Upper lobe of right lung (tissue), 1 donor: ENCODE results near the gene FUOM. TPM values are rescaled to one million over a fixed set of nuclear protein-coding genes. Genes with fewer than 3 reads are reported as not detected.
A peak's percentile ranks its signal among the peaks of the same experiment; 100 is the strongest.

Experiments used
- ATAC-seq: fragments of 200-7000 bp; cut with Tn5 transposase; one replicate; pipeline ENCODE4 v1.9.1; 2020; ENCODE audit warnings: mild to moderate bottlenecking, moderate library complexity
- DNase-seq: peaks from one replicate; pipeline ENCODE4 v3.0.0-alpha.2; 2020
- H3K27ac ChIP-seq: fragments of 200-600 bp; one replicate; pipeline ENCODE4 v1.8.0; 2022
- H3K27me3 ChIP-seq: fragments of 200-600 bp; one replicate; pipeline ENCODE4 v1.8.0; 2022; ENCODE audit warnings: mild to moderate bottlenecking
- H3K36me3 ChIP-seq: fragments of 200-600 bp; one replicate; pipeline ENCODE4 v1.8.0; 2022
- H3K4me1 ChIP-seq: fragments of 200-600 bp; one replicate; pipeline ENCODE4 v1.8.0; 2022
- H3K4me3 ChIP-seq: fragments of 200-600 bp; one replicate; pipeline ENCODE4 v1.8.0; 2022; ENCODE audit warnings: mild to moderate bottlenecking
- H3K9me3 ChIP-seq: fragments of 200-600 bp; one replicate; pipeline ENCODE4 v1.8.0; 2022
- intact Hi-C: fragments of 100-400 bp; cut with DNase I; formaldehyde crosslinking; loops from one replicate; pipeline ENCODE4 v1.11.0; 2022
- microRNA-seq: library from miRNA; unstranded; fragments of <30 nt; microRNA quantifications from one replicate; pipeline ENCODE4 v1.2.0, GENCODE V29; 2020; ENCODE audit warnings: borderline microRNAs expressed
- total RNA-seq: library from RNA; stranded (reverse); fragmentation: NEBNext Ultra II Directional; extraction: Animal tissue kit (Norgen Biotek cat#: 25700); gene quantifications from one replicate; pipeline ENCODE4 v1.2.1, GENCODE V29; 2021
- TF ChIP-seq, protein P1 (sequence below): fragments of 200-600 bp; IDR thresholded peaks from one replicate; pipeline ENCODE4 v1.8.0; 2022; ENCODE audit warnings: antibody characterized with exemption
- donor health status: DM: no; HTN: yes; CAD: no; lungs with severe emphysema.

The FUOM gene
- total RNA-seq, 1 donor from 2014 or later: 21.2 TPM

DNA sequence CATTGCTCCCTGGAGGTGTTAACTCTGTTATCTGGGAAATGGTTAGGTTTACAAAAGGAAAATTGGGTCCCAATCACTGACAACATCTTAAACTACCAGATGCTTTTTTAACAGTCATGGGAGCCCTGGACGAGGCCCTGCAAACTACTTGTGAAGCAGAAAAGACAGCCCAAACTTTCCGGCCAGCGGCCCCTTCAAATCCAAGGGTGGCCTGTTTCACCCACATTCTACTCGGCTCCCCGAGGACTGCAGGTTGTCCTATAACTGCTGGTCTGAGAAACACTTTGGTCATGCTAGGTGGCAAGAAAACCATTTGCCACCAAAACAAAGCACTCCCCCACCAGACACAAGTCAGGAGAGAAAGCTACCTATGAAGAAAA, 51.7 kb downstream of the FUOM start:
- no peaks in the 10 kb centered on the region for H3K9me3 ChIP-seq
- intact Hi-C loops: no loop called here
- TF ChIP-seq, protein P1, sequence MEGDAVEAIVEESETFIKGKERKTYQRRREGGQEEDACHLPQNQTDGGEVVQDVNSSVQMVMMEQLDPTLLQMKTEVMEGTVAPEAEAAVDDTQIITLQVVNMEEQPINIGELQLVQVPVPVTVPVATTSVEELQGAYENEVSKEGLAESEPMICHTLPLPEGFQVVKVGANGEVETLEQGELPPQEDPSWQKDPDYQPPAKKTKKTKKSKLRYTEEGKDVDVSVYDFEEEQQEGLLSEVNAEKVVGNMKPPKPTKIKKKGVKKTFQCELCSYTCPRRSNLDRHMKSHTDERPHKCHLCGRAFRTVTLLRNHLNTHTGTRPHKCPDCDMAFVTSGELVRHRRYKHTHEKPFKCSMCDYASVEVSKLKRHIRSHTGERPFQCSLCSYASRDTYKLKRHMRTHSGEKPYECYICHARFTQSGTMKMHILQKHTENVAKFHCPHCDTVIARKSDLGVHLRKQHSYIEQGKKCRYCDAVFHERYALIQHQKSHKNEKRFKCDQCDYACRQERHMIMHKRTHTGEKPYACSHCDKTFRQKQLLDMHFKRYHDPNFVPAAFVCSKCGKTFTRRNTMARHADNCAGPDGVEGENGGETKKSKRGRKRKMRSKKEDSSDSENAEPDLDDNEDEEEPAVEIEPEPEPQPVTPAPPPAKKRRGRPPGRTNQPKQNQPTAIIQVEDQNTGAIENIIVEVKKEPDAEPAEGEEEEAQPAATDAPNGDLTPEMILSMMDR: no peak
- no peaks in the 10 kb centered on the region for H3K27me3 ChIP-seq
- peaks cover 25% of the 10 kb centered on the region for H3K36me3 ChIP-seq
- H3K27ac ChIP-seq: peak overlapping the region; percentile 74
- peaks cover 28% of the 10 kb centered on the region for H3K4me1 ChIP-seq
- no peak for ATAC-seq
- DNase-seq: no peak
- no peak overlapping the region for H3K4me3 ChIP-seq

Small RNA genes lying within 50 kb of the gene (microRNA-seq; reads per million reads assigned to microRNA genes)
- gene MIR3944: 0.50 reads per million

Other genes with a start within 250 kb of the FUOM start
- 14.3 TPM for gene KNDC1, start 197.8 kb downstream of the FUOM start, total RNA-seq
- not detected for gene UTF1, start 127.8 kb downstream of the FUOM start, total RNA-seq
- gene VENTX, start 120.2 kb downstream of the FUOM start, total RNA-seq: 3.4 TPM
- 20.3 TPM for gene ADAM8, start 81.2 kb downstream of the FUOM start, total RNA-seq
- gene TUBGCP2, start 49.1 kb downstream of the FUOM start, total RNA-seq: 44.6 TPM
- 42.8 TPM for gene ZNF511, start 49.1 kb downstream of the FUOM start, total RNA-seq
- not detected for gene CALY, start 21.1 kb downstream of the FUOM start, total RNA-seq
- gene PRAP1, start 10.6 kb downstream of the FUOM start, total RNA-seq: not detected
- gene ECHS1, start 15.3 kb upstream of the FUOM start, total RNA-seq: 55.8 TPM
- 6.0 TPM for gene PAOX, start 21.2 kb upstream of the FUOM start, total RNA-seq
- 33.0 TPM for gene MTG1, start 36.1 kb upstream of the FUOM start, total RNA-seq
- not detected for gene SPRN, start 66.6 kb upstream of the FUOM start, total RNA-seq
- 2.6 TPM for gene SCART1, start 95.9 kb upstream of the FUOM start, total RNA-seq
- gene CYP2E1, start 169.3 kb upstream of the FUOM start, total RNA-seq: 2.1 TPM
- 0.87 TPM for gene SYCE1, start 207.6 kb upstream of the FUOM start, total RNA-seq